ENCODE measurements around the gene ASAP2.

ASAP2 gene

DNA sequence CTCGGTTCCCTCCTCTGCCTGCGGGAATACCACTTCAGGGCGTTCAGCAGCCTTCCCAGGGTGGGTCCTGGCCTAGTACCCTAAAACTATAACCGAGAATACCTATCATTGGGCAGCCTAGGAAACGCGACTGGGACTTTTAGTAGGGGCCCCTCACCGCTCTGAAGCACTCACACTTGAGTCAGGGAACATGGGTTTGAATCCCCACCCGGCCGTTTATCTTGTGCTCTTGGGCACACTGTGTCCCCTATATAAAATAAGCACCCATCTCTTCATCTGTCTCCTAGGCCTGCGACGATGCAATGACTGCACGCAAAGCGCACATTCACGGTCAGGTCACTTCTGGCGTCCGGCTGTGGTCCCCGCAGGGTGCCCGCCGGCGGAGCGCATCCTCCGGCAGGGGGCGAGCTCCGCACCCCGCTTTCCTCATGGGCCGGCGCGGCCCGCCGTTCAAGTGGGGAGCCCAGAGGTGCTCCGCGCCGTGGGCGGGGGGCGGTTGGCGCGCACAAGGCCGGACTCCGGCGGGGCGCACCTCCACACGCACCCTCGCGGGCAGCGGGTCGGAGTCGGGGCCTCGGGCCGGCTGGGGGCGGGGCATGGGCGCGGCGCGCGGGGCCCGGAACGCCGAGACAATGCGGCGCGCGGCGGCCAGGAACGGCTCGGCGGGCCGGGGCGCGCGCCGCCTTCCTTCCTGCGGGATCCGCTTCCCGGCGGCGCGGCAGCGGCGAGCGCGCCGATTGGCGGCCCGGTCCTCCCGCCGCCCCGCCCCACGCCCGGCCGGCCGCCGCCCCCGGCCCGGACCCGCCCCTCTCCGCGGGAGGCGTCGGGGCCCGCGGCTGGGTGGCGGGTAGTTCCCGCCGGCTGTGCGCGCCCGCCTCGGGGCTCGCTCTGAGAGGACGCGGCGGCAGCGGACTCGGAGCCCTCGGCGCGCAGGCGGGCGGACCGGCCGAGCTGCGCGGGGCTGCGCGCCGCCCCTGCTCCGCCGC lies at the start of gene ASAP2:
Gene ASAP2 (plus strand): TSS at position 850 of the 986 bp plus-strand sequence. CDS start 293 bp downstream, outside the sequence.
- peak; percentile 63 for DNase-seq

DNA sequence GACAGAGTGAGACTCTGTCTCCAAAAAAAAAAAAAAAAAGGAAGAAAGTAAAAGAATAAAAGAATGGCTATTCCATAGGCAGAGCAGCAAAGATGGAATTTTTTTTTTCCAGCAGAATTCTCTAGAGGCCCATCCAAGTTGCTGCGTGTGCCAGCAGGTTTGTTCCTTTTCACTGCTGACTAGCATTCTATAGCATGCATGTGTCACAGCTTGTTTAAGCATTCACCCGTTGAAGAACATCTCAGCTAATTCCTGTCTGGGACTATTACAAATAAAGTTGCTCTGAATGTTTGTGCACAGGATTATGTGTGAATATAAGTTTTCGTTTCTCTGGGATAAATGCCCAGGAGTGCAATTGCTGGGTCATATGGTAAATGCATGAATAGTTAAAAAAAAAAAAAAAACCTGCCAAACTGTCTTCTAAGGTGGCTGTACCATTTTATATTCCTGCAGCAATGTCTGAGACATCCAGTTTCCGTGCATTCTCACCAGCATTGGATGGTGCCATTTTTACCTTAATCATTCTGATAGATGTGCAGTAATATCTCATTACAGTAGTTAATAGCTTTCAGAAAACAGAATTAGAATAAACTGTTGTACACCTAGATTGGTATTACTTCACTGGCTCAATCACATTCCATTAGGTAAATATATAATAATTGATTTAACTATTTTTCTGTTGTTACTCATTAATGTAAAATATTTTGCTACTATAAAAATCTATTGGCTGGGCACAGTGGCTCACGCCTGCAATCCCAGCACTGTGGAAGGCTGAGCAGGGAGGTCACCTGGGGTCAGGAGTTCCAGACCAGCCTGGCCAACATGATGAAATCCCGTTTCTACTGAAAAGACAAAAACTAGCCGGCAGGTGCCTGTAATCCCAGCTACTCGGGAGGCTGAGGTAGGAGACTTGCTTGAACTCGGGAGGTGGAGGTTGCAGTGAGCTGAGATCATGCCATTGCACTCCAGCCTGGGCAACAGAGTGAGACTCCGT lies 47.5 kb upstream of the ASAP2 start:
- no peak for DNase-seq

DNA sequence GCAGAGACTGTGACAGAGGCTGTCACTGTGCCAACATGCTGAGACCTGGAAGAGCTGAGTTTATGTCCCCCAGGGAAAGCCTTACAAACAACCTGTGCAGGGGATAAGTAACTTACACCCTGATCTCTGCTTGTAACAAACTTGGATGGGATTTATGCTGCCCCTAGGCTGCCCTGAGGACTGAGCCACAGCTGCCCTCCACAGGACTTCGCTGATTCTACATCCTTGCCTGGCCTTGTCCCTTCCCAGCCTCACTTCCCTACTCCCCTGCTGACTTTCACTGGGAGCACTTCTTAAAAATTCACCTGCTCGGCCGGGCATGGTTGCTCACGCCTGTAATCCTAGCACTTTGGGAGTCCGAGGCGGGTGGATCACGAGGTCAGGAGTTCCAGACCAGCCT lies 45.9 kb upstream of the ASAP2 start:
- DNase-seq = no peak

DNA sequence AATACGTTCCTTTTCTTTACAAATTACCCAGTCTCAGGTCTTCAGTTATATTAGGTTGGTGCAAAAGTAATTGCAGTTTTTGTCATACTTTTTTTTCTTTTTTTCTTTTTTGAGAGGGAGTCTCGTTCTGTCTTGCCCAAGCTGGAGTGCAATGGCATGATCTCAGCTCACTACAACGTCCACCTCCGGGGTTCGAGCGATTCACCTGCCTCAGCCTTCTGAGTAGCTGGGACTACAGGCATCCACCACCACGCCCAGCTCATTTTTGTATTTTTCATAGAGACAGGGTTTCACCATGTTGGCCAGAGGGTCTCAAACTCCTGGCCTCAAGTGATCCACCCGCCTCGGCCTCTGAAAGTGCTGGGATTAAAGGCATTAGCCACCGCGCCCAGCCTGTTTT lies 43.8 kb upstream of the ASAP2 start:
- DNase-seq = no peak

DNA sequence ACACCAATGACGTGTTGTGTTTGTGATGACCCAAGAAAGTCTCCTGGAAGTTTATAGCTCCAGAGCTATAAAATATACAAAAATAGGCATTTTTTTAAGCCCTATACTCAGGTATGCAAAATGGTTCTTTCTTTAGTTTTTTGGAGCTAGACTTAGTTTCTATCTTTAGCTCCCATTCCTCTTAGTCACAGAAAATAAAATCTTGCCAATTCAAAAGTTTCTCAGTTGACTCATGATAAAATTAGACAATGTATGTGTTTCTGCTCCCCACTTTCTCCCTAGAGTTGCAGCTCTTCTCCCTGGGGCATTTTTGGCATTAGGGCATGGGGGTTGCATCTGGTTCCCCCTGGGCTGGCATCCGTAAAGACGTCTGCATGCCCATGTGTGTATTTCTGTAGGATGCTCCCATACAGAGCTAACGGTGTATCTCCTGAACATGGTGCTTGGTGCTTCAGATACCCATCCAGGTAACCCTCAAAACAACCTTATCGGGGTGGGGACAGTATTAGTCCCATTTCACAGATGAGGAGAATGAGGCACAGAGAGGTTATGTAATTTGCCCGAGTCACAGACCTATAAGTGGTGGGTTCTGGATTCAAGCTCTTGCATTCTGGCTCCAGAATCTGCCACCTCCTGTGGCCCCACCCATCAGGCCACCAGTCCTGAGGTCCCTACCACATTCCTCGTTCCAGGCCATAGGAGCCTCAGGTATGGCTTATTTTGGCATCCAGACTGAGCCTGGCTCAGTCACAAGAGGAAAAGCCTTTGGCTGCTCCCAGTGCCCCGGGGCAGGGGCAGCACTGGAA lies 43.1 kb upstream of the ASAP2 start:
- no peak for DNase-seq

DNA sequence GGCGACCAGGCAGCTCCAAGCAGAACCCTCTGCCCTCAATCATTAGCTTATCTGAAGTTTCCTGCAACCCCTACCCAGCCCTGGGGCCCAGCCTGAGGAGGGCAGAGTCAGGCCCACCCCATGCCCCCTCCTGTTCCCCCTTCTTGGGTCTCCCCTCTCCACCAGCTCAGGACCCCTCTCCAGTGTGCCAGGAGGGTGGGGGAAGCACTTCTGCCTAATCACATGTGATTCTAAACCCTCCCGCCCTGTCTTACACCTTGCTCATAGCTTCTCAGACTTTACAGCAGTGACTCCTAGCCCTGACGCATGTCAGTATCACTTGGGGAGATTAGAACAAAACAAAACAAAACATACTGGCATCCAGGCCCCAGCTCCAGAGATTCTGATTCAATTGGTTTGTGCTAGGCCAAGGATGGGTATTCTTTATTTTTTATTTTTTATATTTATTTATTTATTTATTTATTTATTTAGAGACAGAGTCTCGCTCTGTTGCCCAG lies 42.5 kb upstream of the ASAP2 start:
- no peak for DNase-seq

DNA sequence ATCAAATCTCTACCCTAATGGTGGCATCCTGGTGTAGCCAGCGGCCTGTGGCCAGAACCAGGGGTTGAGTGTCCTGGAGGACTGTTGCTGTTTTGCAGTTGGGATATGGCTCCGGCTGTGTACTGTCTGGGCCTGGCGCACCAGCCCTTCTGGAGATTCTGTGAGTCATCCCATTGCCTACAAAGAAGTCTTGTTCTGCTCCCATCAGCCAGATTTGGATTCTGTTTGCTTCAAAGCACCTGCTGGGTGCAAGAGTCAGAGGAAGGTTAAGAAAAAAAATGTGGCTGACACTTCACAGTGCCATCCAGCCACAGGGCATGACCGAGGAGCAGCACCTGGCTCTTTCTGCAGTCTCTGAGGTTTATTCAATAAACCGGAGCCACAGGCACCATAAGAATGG lies 41.0 kb upstream of the ASAP2 start:
- no peak for DNase-seq

DNA sequence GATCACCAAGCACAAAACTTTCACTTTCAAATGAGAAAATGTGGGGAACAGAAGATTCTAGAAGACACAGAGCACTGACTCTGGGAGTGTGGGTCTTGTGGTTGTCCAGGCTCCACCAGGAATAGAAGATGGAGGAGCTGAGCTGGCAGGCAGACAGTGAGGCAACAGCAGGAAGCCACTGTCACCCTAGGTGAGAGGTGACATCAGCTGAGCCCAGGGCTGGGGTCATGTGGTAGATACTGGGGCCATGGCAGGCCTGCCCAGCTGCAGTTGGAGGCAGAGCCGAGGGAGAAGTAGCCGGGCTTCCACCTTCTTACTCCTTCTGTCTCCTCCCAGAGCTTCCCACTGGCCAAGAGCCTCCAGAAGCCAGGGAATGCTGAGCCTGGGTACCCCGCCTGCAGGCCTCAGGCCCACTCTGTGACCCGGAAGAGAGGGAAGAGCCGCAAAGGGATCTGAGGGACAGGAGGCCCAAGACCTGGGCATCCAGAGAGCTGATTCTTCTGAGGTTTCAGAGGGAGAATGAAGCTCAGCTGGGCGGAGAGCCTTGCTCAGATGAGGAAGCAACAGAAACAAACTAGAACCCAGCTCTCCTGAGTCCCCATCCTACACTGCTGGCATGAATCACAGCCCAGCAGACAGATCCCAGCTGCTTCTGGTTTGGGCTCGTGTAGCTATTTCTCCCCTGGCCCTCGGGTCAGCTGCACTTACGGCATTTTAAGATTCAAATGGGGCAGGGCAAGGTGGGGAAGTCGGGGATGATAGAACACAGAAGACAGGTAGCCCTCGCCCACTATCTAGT lies 39.8 kb upstream of the ASAP2 start:
- no peak for DNase-seq

DNA sequence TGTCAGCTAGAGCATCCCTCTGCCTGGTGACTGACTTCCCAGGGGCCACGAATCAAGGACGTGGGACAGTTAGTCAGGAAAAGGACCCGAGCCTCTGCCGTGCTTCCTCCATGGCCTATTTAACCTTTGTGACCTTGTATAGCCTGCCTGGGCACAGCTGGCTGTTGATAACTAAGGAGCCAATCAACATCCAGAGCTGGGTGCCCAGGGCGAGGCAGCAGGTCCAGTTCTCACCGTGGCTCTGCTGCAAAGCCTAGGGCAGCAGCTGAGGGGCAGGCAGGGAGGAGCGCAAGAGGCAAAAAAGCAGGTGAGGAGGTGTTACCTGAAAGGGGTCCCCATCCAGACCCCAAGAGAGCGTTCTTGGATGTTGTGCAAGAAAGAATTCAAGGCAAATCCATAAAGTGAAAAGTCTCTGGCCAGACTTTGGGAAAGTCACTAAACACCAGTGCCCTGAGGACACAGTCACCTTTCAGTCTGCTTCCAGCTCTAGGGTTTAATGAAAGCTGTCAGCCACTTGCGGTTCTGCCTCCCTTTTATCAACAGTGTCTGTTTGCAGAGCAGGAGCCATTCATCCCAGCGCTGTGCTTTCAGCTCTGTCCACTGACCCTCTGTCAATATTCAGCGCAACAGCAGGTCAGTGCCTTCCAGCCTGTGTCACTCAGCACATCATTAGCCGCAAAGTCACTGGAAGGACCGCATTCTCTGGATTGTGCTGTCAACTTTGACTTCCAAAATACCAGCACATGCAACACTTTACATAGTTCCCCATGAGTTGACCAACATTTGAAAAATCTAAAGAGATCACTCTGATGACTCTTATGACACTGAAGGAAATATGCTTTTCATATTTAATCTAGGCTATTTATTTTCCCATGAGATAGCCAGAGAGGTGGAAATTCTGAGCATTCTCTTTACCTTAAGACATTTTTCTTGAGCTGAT lies 38.6 kb upstream of the ASAP2 start:
- DNase-seq = no peak

DNA sequence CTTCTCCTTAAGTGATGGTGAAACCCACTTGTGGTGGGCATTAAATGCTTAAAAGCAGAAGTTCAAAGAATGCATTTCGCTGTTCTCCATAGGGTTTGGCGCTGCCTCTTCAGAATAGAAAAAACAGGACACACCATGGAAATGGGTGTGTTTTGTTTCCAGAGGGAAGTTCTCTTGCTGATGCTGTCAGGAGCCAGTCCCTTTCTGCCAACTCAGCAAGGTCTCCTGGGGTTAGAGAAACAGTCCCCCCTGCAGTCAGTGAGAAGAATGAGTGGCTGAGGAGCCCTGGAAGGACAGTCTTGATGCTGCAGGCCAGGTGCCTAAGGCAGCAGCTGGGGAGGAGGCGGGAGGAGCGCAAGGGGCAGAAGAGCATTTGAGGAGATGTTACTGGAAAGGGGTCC lies 37.8 kb upstream of the ASAP2 start:
- DNase-seq = peak; percentile 32

DNA sequence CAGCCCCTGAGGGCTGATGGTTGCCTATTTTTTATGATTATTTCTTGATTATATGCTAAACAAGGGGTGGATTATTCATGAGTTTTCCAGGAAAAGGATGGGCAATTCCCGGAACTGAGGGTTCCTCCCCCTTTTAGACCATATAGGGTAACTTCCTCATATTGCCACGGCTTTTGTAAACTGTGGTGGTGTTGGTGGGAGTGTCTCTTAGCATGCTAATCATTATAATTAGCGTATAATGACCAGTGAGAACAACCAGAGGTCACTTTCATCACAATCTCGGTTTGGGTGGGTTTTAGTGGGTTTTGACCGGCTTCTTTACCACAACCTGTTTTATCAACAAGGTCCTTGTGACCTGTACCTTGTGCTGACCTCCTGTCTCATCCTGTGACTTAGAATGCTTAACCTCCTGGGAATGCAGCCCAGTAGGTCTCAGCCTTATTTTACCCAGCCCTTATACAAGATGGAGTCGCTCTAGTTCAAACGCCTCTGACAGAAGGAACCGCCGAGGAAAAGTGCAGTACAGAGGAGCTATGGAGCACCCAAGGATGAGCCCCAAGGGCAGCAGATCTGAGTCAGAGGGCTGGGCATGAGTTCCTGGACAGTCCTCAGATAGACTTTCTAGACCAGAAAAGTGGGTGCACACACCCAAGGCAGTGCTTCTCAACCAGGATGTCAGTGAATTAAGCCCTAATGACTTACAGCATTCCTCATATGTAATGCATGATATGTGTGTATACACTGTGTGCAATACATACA lies 37.1 kb upstream of the ASAP2 start:
- no peak for DNase-seq

DNA sequence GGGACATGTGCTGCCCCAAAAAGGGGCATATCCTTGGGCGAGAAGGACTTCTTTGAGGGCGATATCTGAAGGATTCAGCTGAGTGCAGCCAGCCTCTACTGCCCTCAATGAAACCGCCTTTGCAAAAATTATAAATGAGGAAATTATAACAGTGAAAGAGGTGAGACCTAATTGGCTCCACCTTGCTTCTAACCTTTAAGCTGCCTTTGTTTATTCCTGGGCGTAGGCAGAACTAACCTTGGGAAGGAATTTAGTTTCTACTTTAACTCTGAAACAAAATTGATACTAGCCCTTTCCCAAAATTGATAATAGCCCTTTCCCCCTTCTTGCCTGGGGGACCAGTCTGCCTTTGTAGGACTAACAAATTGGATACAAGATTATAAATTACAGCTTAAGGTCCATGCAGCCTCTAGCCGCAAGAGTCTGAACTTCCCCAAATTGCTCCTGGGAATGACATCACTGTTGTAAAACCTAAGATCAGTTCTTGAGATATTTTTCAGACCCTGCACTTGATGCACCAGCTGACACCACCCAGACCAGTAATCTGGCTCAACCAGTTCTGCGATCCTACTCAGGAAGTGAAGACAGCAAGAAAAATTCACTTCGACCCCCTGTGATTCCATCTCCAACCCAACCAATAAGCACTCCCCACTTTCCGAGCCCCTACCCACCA lies 36.0 kb upstream of the ASAP2 start:
- no peak for DNase-seq

DNA sequence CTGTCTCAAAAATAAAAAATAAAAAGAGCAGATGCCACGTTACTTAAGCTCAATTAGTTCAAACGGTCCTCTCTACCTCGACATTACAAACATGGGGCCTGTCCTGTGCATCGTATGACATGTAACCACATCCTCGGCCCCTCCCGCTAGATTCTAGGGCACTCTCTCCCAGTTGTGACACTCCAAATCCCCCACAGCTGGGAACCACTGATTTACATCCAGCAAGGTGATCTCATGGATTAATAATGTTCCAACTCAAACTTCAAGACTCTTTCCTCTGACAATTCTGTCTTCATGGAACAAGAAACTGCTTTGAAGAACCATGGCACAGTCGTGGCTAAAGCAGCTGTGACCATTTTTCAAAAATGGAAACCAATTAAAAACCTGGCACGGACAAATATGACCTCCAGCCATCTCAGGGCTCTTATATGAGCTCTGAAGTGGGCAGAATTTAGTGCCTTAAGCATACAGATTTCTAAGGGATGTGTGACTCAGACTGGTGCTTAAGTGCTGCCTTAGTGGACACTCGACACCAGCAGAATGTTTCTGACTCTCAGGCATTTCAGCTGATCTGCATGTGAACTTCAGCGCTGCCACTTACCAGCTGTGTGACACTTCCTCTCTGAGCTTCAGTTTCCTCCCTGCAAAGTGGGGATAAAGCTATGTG lies 31.7 kb upstream of the ASAP2 start:
- DNase-seq = peak; percentile 22

DNA sequence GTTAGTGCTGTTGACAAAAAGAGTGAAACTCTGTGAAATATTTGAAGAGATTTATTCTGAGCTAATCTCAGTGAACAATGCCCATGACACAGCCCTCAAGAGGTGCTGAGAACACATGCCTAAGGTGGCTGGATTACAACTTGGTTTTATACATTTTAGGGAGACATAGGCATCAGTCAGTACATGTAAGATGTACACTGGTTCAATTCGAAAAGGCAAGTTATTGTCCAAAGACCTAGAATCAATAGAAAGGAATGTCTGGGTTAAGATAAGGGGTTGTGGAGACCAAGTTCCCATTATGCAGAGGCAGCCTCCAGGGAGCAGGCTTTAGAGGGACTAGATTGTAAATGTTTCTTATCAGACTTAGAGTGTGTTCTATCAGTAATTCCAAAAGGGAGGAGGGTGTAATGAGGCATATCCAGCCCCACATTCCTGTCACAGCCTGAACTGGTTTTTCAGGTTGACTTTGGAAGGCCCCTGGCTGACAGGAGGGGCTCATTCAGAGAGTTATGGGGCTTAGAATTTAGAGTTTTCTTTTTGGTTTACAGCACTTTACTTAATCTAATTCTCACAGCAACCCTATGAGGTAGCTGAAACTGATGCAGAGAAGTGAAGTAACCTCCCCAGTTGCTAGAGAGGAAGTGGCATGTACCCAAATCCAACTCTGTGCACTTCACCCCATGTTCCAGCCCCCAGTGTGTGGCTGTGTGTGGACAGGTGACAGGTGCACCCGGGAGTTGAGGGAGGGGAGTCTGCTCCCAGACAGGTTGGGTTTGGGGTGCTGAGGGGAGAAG lies 28.3 kb upstream of the ASAP2 start:
- no peak for DNase-seq

DNA sequence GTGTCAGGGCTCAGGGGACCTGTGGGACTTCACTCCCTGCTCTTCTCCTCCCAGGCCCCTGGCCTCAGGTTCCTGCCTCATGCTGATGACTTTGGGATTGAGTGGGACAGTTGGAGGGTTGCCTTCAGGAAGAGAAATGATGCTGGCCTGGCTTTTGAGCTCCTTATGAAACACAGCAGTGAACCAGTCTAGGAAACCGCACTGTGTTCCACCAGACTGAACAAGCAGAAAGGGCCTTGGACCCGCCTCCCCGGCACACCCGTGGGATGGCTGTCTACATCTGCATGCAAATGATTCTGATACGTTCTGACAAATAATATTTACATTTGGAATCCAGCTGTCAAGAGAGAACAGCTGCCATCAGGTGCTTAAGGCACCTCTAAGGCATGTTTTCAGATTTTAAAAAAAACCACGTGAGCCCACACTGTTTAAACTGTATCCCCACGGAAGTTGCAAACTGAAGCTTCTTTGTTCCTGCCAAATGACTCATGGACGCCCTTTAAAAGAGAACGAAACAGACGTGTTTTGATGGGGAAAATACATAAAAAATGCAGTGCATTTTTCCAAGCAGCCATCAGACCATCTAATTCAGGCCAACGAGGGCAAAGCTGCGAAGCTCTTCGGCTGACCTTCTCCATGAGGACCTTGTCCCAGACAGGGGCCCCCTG lies 27.6 kb upstream of the ASAP2 start:
- DNase-seq = no peak

DNA sequence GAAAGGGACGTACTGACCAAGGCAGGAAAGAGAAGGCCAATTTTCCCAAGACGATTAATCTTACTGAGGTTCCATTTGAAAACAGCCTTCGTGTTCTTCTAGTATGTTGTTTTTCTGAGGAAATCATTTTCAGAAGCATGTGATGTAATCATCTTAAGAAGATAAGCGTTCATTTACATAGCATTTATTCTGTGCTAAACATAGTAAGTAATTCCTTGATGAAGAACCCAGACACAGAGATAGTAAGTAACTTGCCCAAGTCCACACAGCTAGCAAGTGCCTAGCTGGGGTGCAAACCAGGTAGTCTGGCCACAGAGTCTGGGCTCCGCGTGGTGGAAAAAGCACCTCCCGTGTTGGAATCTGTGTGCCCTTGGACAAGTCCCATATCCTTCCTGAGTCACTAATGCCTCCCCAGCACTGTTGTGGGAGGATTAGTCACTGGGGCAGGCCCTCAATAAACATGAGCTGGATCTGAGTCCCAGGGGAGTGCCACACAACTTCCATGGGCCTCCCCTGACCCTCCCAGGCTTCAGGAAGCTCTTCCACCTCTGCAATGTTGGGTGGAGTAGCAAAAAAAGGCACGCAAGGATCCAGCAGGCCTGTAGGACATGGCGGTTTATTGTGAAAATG lies 26.9 kb upstream of the ASAP2 start:
- DNase-seq = no peak

Measured in GDM1 (cell line).